ENCODE data around the gene BCL2L1.
A peak's percentile ranks its signal among the peaks of the same experiment; 100 is the strongest.
"Not testable (repeated sequence)": the region's sequence is repeated elsewhere in the genome, so short reads cannot be mapped to it uniquely, and the experiment has no call there.

The BCL2L1 gene

DNA sequence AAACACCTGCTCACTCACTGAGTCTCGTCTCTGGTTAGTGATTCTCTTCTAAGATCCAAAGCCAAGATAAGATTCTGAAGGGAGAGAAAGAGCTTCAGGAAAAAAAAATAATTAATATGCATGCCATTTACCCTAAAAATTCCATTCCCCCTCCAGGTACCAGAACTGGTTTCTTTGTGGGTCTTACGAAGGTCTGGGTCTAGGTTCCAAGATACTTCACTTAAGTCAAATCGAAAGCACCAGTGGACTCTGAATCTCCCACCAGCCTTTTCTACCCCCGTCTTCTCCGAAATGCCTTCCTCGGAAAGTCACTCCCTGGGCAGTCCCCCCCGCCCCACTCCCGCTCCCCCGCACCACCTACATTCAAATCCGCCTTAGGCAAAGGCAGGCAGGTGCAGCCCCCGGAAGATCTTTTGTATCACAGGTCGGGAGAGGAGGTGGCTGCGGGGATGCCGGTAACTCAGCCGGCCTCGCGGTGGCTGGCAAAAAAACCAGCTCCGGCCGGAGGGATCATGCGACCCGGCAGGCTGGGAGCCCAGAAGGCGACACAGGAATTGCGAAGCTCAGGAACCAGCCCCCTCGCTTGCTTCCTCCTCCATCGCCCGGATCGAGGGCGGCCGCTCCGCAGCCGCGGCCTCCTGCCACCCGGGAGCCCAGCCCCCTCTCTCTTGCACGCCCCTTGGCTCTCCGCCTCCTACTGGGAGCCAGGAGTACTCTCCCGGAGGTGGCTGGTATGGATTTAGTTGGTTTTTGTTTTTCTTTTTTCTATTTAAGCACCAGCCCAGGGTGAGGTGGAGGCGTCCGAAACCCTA, at the start of gene BCL2L1:
Gene BCL2L1, minus strand, starts transcription at position 612 of the 812 bp plus-strand sequence. CDS start 650 bp downstream, outside the sequence.
- DNase-seq, result peak; percentile 84 to 95

- DNase-seq, result no peak
Measured at GRCh38 chr20:31770243-31770642, 47.6 kb upstream of the BCL2L1 start.

DNA sequence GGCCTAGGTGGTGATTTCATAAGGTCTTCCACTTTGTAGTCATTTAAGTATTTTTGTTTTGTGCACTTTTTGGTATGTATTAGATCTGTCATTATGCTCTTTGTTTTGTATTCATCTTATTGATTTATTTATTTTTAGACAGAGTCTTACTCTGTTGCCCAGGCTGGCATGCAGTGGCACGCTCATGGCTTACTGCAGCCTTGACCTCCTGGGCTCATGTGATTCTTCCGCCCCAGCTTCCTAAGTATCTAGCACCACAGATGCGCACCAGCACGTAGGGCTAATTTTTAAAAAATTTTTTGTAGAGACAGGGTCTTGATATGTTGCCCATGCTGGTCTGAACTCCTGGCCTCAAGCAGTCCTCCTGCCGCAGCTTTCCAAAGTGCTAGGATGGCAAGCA, 47.0 kb upstream of the BCL2L1 start:
- no peak for DNase-seq

DNA sequence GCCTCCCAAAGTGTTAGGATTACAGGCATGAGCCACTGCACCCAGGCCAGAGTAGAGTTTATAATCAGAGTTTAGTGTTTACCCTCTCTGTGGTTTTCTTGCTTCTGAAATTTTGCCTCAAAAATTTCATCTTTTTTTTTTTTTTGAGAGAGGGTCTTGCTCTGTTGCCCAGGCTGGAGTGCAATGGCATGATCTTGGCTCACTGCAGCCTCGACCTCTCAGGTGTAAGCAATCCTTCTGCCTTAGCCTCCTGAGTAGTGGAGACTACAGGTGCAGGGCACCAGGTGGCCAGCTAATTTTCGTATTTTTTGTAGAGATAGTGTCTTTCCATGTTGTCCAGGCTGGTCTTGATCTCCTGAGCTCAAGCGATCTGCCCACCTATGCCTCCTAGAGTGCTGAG, 45.1 kb upstream of the BCL2L1 start:
- DNase-seq, result no peak

GRCh38 chr20:31764641-31765305, 42.1 kb upstream of the BCL2L1 start:
- no peak for DNase-seq

GRCh38 chr20:31760519-31761240, 38.0 kb upstream of the BCL2L1 start:
- no peak for DNase-seq

- no peak for DNase-seq
Measured at GRCh38 chr20:31759836-31760518, 37.3 kb upstream of the BCL2L1 start.

DNA sequence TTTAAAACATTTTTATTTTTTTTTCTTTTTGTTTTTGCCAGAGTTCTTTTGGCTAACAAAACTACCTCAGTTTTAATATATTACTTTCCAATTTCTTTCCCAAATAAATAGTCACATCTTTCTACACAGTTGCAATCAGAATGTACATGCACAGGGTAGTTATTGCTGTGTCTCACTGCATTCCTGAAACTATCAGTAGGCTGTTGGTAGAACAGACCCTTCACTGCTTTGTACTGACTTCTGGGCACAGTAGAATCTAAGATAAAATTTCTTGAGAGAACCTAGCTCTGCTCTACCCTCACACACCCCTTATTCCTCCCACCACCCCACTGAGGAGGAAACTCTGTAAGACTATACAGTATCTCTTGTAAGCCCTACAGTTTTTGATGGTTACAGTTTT, 36.3 kb upstream of the BCL2L1 start:
- DNase-seq, result no peak

DNA sequence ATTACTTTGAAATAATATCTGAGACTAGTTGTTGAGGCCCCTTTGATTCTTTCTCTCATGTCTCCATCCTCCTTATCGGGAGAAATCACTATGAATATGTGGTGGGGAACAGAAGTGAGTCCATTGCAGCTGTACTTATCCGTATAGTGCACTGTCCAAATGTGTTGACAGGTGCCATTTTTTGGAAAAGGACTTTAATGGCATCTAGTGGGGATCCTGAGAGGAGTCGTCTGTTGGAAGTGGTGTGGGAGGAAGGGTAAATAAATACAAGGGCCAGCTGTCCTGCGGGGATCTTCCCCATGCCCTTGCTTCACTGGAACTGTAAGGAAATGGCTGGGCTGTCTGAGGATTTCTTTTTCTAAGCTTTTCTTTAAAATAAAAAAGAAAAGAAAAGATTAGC, 35.9 kb upstream of the BCL2L1 start:
- DNase-seq, result no peak

- DNase-seq, result no peak
Measured at GRCh38 chr20:31757254-31757653, 34.6 kb upstream of the BCL2L1 start.

DNA sequence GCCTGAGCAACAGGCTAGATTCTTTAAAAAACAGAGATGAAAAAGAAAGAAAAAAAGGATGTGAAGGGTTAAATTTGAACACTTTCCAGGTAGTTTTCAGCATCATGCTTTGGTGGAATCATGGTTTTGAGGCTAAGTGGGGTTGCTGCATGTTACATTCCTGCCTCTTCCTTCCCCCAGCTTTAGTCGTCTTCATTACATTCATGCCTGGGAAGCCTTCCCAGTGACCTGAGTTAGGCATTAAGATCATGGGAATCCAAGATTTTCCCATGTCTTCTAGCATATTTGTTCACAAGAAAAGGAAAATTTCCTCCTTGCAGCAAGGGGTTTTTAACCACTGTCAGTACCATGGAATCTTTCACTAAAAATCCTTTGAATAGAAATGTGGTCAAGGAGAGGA, 28.5 kb upstream of the BCL2L1 start:
- DNase-seq, result no peak

GRCh38 chr20:31749223-31749622, 26.6 kb upstream of the BCL2L1 start:
- DNase-seq, result no peak

DNA sequence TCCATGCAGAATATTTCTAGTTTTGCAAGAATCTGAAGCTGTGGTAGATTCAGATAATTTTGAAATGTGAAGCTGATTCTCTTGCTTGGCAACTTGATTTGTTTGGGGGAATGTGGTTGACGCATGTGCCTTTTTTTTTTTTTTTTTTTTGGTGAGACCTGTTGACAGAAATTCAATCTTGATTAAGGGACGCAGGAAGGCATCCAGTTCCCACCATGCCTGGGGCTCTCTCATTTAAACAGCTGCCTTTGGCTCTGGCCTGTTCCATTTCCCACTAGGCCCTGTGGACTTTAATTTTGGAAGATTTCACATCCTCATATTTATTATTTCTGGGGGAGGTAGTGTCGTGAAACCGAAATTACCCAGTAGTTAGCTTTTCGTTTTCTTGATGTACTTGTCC, 25.0 kb upstream of the BCL2L1 start:
- no peak for DNase-seq

DNA sequence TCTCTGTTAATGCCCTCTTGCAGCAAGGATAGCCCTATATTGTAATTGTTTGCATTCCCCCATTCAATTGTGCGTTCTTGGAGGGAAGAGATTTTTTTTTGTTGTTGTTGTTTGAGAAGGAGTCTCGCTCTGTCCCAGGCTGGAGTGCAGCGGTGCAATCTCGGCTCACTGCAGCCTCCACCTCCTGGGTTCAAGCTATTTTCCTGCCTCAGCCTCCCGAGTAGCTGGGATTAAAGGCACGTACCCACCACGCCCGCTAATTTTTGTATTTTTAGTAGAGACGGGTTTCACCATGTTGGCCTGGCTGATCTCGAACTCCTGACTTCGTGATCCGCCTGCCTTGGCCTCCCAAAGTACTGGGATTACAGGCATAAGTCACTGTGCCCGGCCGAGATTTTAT, 24.4 kb upstream of the BCL2L1 start:
- not testable (repeated sequence) for DNase-seq

DNA sequence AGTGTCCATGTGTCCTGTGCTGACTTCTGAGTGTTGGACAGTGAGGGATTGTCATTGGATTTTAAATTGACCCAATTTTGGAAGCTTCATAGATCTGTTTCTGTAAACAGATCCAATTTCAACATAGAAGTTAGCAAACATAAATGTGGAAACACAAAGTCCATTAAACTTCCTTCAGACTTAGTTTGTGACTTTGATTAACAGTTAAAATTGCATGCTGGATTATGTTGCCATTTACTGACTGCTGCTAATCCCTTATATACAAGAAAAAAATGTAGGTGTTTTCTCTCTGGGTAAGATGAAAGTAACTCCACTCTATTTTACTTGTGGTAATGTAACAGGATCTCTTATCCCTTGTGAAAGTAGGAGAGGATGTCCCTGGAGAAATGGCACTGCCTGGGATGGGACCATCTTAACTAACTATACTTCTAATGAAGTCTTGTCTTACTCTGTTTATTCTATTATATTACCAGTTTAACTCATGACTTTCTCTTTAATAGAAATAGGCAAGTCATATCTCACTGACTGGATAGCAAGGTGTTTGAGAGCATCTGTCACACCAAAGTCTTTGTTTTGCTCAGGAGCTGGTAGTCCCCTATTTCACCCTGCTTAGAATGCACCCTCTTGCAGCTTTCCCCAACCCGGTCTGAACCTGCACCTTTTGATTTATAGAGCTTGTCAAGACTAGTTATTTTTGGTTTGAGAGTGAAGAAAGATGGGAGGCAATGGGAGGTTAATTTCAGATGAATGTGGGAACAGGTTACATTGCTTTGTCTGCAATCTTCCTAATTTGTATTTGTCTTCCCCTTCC, 23.6 kb upstream of the BCL2L1 start:
- no peak for DNase-seq

DNA sequence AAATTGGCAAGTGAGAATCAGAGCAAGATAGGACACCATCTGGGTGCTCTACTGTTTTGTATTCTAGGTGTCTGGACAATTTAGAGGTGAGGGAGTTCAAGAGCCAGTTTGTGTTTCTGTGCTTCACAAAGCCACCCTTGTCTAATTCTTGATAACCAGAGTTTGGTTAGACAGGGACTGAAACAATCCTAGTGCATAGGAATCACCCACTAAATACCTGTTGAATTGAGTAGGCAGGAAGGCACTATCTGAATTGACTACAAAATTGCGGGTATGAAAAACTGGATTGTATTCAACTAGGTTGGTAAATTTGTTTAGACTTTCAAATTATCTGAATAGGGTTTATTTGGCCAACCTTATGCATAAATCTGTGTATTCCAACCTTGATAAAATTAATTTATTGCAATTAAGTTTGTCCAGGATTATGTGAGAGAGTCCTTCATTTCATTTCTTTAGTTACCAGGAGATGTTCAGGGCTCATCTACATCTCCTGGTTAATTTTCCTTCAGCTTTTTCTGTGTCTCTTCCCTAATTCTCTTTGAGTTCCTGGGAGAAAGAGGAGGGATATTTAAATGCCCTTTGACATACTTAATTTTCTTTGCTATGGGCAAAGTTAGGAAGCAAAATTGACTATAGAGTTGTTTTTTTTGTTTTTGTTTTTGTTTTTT, 18.1 kb upstream of the BCL2L1 start:
- no peak for DNase-seq

DNA sequence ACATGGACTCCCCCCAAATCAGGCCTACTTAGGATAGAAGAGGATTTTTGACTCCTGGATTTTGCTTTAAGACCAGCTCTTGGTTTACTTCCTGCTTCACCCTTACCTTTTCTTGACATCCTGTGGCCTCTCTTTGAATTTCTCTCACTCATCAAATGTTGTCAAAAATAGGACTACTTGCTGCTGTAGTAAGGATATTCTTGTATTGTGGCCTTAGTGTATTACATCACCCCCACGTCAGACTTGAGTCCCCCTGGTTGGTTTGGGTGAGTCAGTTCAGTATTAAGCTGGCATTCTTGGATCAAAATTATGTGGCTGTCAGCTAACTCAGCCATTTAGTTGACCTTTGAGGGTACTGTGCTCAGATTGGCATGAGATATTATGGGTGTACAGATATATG, 17.5 kb upstream of the BCL2L1 start:
- DNase-seq, result no peak

GRCh38 chr20:31739550-31739977, 16.9 kb upstream of the BCL2L1 start:
- DNase-seq, result no peak

DNA sequence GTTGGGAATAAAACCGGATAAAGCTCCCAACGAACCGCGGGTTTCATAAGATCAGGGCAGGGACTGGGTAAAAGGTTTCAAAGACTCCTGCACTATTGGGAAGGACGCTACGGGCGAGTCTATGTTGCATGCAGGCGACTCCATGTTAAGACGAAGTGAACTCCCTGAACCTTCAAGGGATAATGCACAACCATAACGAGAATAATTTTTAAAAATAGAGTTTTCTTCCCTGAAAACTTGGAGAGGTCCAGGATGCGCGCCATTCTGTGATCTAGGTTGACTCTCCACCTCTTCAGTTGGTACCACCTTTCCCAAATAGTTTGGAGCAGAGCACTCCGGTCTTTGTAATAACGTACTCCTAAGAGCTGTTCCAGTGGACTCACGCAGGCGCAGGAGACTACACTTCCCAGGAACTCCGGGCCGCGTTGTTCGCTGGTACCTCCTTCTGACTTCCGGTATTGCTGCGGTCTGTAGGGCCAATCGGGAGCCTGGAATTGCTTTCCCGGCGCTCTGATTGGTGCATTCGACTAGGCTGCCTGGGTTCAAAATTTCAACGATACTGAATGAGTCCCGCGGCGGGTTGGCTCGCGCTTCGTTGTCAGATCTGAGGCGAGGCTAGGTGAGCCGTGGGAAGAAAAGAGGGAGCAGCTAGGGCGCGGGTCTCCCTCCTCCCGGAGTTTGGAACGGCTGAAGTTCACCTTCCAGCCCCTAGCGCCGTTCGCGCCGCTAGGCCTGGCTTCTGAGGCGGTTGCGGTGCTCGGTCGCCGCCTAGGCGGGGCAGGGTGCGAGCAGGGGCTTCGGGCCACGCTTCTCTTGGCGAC, 16.3 kb upstream of the BCL2L1 start, which contains the start of gene TPX2:
Gene TPX2, plus strand, starts transcription at position 562 of the 821 bp plus-strand sequence. CDS start 18,187 bp downstream, outside the sequence.
- peak; percentile 99 for DNase-seq

- DNase-seq, result no peak
Measured at GRCh38 chr20:31731321-31731717, 8.7 kb upstream of the BCL2L1 start.
